SK-N-SH treated with all-trans-retinoic acid at 6 μM for 48 hours (cell line): Measurements from ENCODE around the gene KLHL29.

Experiments
- ATAC-seq: fragments of 200-7000 bp; cut with Tn5 transposase; 3 replicates; pipeline ENCODE4 v1.9.1; 2020; ENCODE audit warnings: mild to moderate bottlenecking, moderate library complexity
- ARNTL ChIP-seq: fragments of 450-650 bp; formaldehyde crosslinking; IDR thresholded peaks from 2 replicates; pipeline ENCODE4 v1.5.0; 2020; ENCODE audit warnings: low read depth, mild to moderate bottlenecking, moderate library complexity, borderline replicate concordance
- BACH2 ChIP-seq: fragments of 250-450 bp; sonication (Bioruptor Pico); IDR thresholded peaks from 2 replicates; pipeline ENCODE4 v1.9.0; 2021; ENCODE audit warnings: mild to moderate bottlenecking, borderline replicate concordance
- CREB5 ChIP-seq: fragments of 250-450 bp; sonication (Bioruptor Pico); IDR thresholded peaks from 2 replicates; pipeline ENCODE4 v1.5.1; 2020; ENCODE audit warnings: low read depth, mild to moderate bottlenecking, moderate library complexity
- CSDC2 ChIP-seq: fragments of 250-450 bp; sonication (Bioruptor Pico); IDR thresholded peaks from 2 replicates; pipeline ENCODE4 v1.5.0; 2020; ENCODE audit warnings: mild to moderate bottlenecking, moderate library complexity
- CSRNP3 ChIP-seq: fragments of 250-450 bp; sonication (Bioruptor Pico); IDR thresholded peaks from 2 replicates; pipeline ENCODE4 v1.5.1; 2021; ENCODE audit warnings: mild to moderate bottlenecking, moderate library complexity
- ESRRG ChIP-seq: fragments of 250-450 bp; sonication (Bioruptor Pico); IDR thresholded peaks from 2 replicates; pipeline ENCODE4 v1.6.1; 2021; ENCODE audit warnings: mild to moderate bottlenecking
- GLIS3 ChIP-seq: fragments of 250-450 bp; sonication (Bioruptor Pico); IDR thresholded peaks from 2 replicates; pipeline ENCODE4 v1.5.0; 2020; ENCODE audit warnings: mild to moderate bottlenecking, moderate library complexity
- ISL1 ChIP-seq: fragments of 250-450 bp; sonication (Bioruptor Pico); IDR thresholded peaks from 2 replicates; pipeline ENCODE4 v2.1.2; 2022; ENCODE audit warnings: mild to moderate bottlenecking, moderate library complexity
- PATZ1 ChIP-seq: fragments of 250-450 bp; sonication (Bioruptor Pico); IDR thresholded peaks from 2 replicates; pipeline ENCODE4 v1.8.0; 2020; ENCODE audit warnings: mild to moderate bottlenecking, moderate library complexity, borderline replicate concordance
- POU6F1 ChIP-seq: fragments of 250-450 bp; sonication (Bioruptor Pico); IDR thresholded peaks from 2 replicates; pipeline ENCODE4 v1.8.0; 2021; ENCODE audit warnings: low read depth, mild to moderate bottlenecking, moderate library complexity, borderline replicate concordance
- PPARA ChIP-seq: fragments of 250-450 bp; sonication (Bioruptor Pico); IDR thresholded peaks from 2 replicates; pipeline ENCODE4 v1.5.0; 2020; ENCODE audit warnings: mild to moderate bottlenecking, borderline replicate concordance
- RARB ChIP-seq: fragments of 250-450 bp; sonication (Bioruptor Pico); IDR thresholded peaks from 2 replicates; pipeline ENCODE4 v1.8.0; 2021; ENCODE audit warnings: mild to moderate bottlenecking, moderate library complexity
- SNAI2 ChIP-seq: fragments of 250-450 bp; sonication (Bioruptor Pico); IDR thresholded peaks from 2 replicates; pipeline ENCODE4 v1.5.0; 2020; ENCODE audit warnings: mild to moderate bottlenecking, moderate library complexity
- TCF4 ChIP-seq: fragments of 250-450 bp; sonication (Bioruptor Pico); IDR thresholded peaks from 2 replicates; pipeline ENCODE4 v1.8.0; 2021; ENCODE audit warnings: mild to moderate bottlenecking, moderate library complexity, borderline replicate concordance
- TOX ChIP-seq: fragments of 250-450 bp; sonication (Bioruptor Pico); IDR thresholded peaks from 2 replicates; pipeline ENCODE4 v1.8.0; 2021; ENCODE audit warnings: mild to moderate bottlenecking, moderate library complexity, borderline replicate concordance
- TSHZ2 ChIP-seq: fragments of 250-450 bp; sonication (Bioruptor Pico); IDR thresholded peaks from 2 replicates; pipeline ENCODE4 v1.5.0; 2020; ENCODE audit warnings: mild to moderate bottlenecking, moderate library complexity
- ZFP30 ChIP-seq: fragments of 450-650 bp; formaldehyde crosslinking; IDR thresholded peaks from 2 replicates; pipeline ENCODE4 v1.5.0; 2022; ENCODE audit warnings: mild to moderate bottlenecking, moderate library complexity
- ZNF565 ChIP-seq: fragments of 450-650 bp; formaldehyde crosslinking; conservative IDR thresholded peaks from 2 replicates; pipeline ENCODE4 v1.5.0; 2020; ENCODE audit warnings: low read depth, mild to moderate bottlenecking, moderate library complexity
- ZNF70 ChIP-seq: fragments of 450-650 bp; formaldehyde crosslinking; IDR thresholded peaks from 2 replicates; pipeline ENCODE4 v1.5.0; 2020; ENCODE audit warnings: mild to moderate bottlenecking, moderate library complexity
- ZNF8 ChIP-seq: fragments of 450-650 bp; formaldehyde crosslinking; IDR thresholded peaks from 2 replicates; pipeline ENCODE4 v1.5.0; 2020; ENCODE audit warnings: mild to moderate bottlenecking, moderate library complexity

KLHL29 gene

GRCh38 chr2:23529659-23530058, 144.7 kb downstream of the KLHL29 start:
- ATAC-seq: no peak
- no peak for TF ChIP-seq CSRNP3 (CRISPR knock-in tag)
- no peak for TF ChIP-seq POU6F1 (CRISPR knock-in tag)
- no peak for TF ChIP-seq ESRRG
- TF ChIP-seq GLIS3 (CRISPR knock-in tag): no peak
- no peak for TF ChIP-seq ZFP30
- TF ChIP-seq CREB5: no peak
- no peak for TF ChIP-seq BACH2 (CRISPR knock-in tag)
- TF ChIP-seq ARNTL (CRISPR knock-in tag): no peak
- TF ChIP-seq ZNF70: no peak
- no peak for TF ChIP-seq ZNF8 (CRISPR knock-in tag)
- TF ChIP-seq TSHZ2 (CRISPR knock-in tag): no peak
- TF ChIP-seq PATZ1: no peak
- no peak for TF ChIP-seq CSDC2 (CRISPR knock-in tag)
- TF ChIP-seq ISL1: no peak
- no peak for TF ChIP-seq TOX (CRISPR knock-in tag)
- no peak for TF ChIP-seq TCF4 (CRISPR knock-in tag)

- ATAC-seq: no peak
- TF ChIP-seq TSHZ2 (CRISPR knock-in tag): no peak
- TF ChIP-seq CSDC2 (CRISPR knock-in tag): no peak
- TF ChIP-seq POU6F1 (CRISPR knock-in tag): no peak
- no peak for TF ChIP-seq ZFP30
- TF ChIP-seq SNAI2 (CRISPR knock-in tag): no peak
- TF ChIP-seq PATZ1: no peak
- TF ChIP-seq ESRRG: no peak
- no peak for TF ChIP-seq PPARA
- TF ChIP-seq ZNF70: no peak
- TF ChIP-seq GLIS3 (CRISPR knock-in tag): no peak
- no peak for TF ChIP-seq RARB
- TF ChIP-seq ZNF8 (CRISPR knock-in tag): no peak
- TF ChIP-seq BACH2 (CRISPR knock-in tag): no peak
- TF ChIP-seq TOX (CRISPR knock-in tag): no peak
- no peak for TF ChIP-seq TCF4 (CRISPR knock-in tag)
- no peak for TF ChIP-seq ZNF565 (CRISPR knock-in tag)
- no peak for TF ChIP-seq CSRNP3 (CRISPR knock-in tag)
Observed at GRCh38 chr2:23530206-23530908, 145.4 kb downstream of the KLHL29 start.
